HepG2 (cell line): ENCODE measurements around the gene PXT1. TPM values are rescaled to one million over a fixed set of nuclear protein-coding genes. Genes with fewer than 3 reads are reported as not detected.

Source experiments
- ARHGAP35 ChIP-seq: sonication (generic); formaldehyde crosslinking; IDR thresholded peaks from 2 replicates; pipeline ENCODE4 v1.9.0; 2022; ENCODE audit warnings: mild to moderate bottlenecking, inconsistent platforms, moderate library complexity, missing genetic modification reagents, borderline replicate concordance
- ASH2L ChIP-seq: fragments of 300-600, 200-600 bp; sonication (generic); IDR thresholded peaks from 2 replicates; pipeline ENCODE4 v1.7.0; 2017; ENCODE audit warnings: low read depth, mild to moderate bottlenecking, moderate library complexity, mixed read lengths, low read length; ENCODE audit not compliant: insufficient read length
- BCL6 ChIP-seq: IDR thresholded peaks from 2 replicates; pipeline ENCODE4 v1.6.1; 2016; ENCODE audit warnings: missing genetic modification reagents, missing compliant biosample characterization
- HNF4A ChIP-seq: sonication (generic); formaldehyde crosslinking; IDR thresholded peaks from 2 replicates; pipeline ENCODE4 v1.4.0; 2020; ENCODE audit warnings: missing genetic modification reagents
- KDM3A ChIP-seq: IDR thresholded peaks from 2 replicates; pipeline ENCODE4 v1.6.1; 2018; ENCODE audit warnings: low read depth, missing compliant biosample characterization
- KDM6A ChIP-seq: IDR thresholded peaks from 2 replicates; pipeline ENCODE4 v1.6.1; 2016; ENCODE audit warnings: low read depth
- MIXL1 ChIP-seq: IDR thresholded peaks from 2 replicates; pipeline ENCODE4 v1.6.1; 2016
- NFATC3 ChIP-seq: sonication (generic); formaldehyde crosslinking; IDR thresholded peaks from 2 replicates; pipeline ENCODE4 v1.5.1; 2020; ENCODE audit warnings: mild to moderate bottlenecking, missing genetic modification reagents
- SUZ12 ChIP-seq: fragments of 150-350 bp; IDR thresholded peaks from 2 replicates; pipeline ENCODE4 v1.6.1; 2014; ENCODE audit warnings: low read depth, low read length
- TP53 ChIP-seq: sonication (generic); formaldehyde crosslinking; conservative IDR thresholded peaks from 2 replicates; pipeline ENCODE4 v1.4.0; 2020; ENCODE audit warnings: missing genetic modification reagents
- ZFP91 ChIP-seq: sonication (generic); formaldehyde crosslinking; IDR thresholded peaks from 2 replicates; pipeline ENCODE4 v1.9.0; 2022; ENCODE audit warnings: missing genetic modification reagents, mild to moderate bottlenecking, borderline replicate concordance
- ZNF20 ChIP-seq: sonication (generic); formaldehyde crosslinking; IDR thresholded peaks from 2 replicates; pipeline ENCODE4 v1.4.0; 2020; ENCODE audit warnings: mild to moderate bottlenecking, moderate library complexity, missing genetic modification reagents
- ZNF34 ChIP-seq: sonication (generic); formaldehyde crosslinking; IDR thresholded peaks from 2 replicates; pipeline ENCODE4 v1.4.0; 2020; ENCODE audit warnings: mild to moderate bottlenecking, missing genetic modification reagents, borderline replicate concordance
- ZNF530 ChIP-seq: sonication (generic); formaldehyde crosslinking; IDR thresholded peaks from 2 replicates; pipeline ENCODE4 v1.5.0; 2020; ENCODE audit warnings: low read depth, mild to moderate bottlenecking, missing genetic modification reagents
- ZNF552 ChIP-seq: sonication (generic); formaldehyde crosslinking; IDR thresholded peaks from 2 replicates; pipeline ENCODE4 v1.9.0; 2022; ENCODE audit warnings: missing genetic modification reagents, mild to moderate bottlenecking, borderline replicate concordance
- ZNF570 ChIP-seq: sonication (generic); formaldehyde crosslinking; IDR thresholded peaks from 2 replicates; pipeline ENCODE4 v1.4.0; 2020; ENCODE audit warnings: mild to moderate bottlenecking, missing genetic modification reagents, borderline replicate concordance
- ZNF572 ChIP-seq: sonication (generic); formaldehyde crosslinking; IDR thresholded peaks from 2 replicates; pipeline ENCODE4 v1.5.1; 2020; ENCODE audit warnings: mild to moderate bottlenecking, missing genetic modification reagents
- ZNF646 ChIP-seq: sonication (generic); formaldehyde crosslinking; IDR thresholded peaks from 2 replicates; pipeline ENCODE4 v1.9.0; 2021; ENCODE audit warnings: mild to moderate bottlenecking, missing genetic modification reagents
- ZNF747 ChIP-seq: sonication (generic); formaldehyde crosslinking; IDR thresholded peaks from 2 replicates; pipeline ENCODE4 v1.8.1; 2023; ENCODE audit warnings: missing genetic modification reagents, mild to moderate bottlenecking, borderline replicate concordance
- ZNF792 ChIP-seq: IDR thresholded peaks from 2 replicates; pipeline ENCODE4 v1.6.1; 2016
- polyA plus RNA-seq, 8 experiments: library from polyadenylated mRNA; depleted of rRNA in 3 of 8; stranded (reverse) in 7 of 8; unstranded in 1 of 8; fragments of >200 nt; fragmentation: Illumina TruSeq in 4 of 8; extraction: Trizol in 4 of 8; gene quantifications; 2 replicates each; pipeline versions ENCODE4 v1.2.1 to v1.2.3, GENCODE V29; 2011 to 2016; ENCODE audit warnings: low read depth in 4 of 8, missing spikeins in 1 of 8, mixed read lengths in 1 of 8; ENCODE audit not compliant: insufficient read depth in 1 of 8
- total RNA-seq, 5 experiments: library from RNA; depleted of rRNA; stranded (reverse); fragments of >200 nt; fragmentation: Illumina TruSeq; extraction: Trizol; gene quantifications; 2 replicates each; pipeline ENCODE4 v1.2.3, GENCODE V29; 2016; ENCODE audit warnings: low read depth in 1 of 5

Gene PXT1
- total and polyA plus RNA-seq, 2 of the 13 experiments (the other 11 are each of a cell fraction or from before 2014, with no cell fraction given) = 0.04 TPM; not detected in 1

- TF ChIP-seq HNF4A (no peak), TP53 (no peak), ZNF530 (CRISPR knock-in tag) (no peak), ZNF572 (CRISPR knock-in tag) (no peak), MIXL1 (CRISPR knock-in tag) (0 out of 2 replicates have a peak, but pooled peaks have one; percentile 48), SUZ12 (no peak), ZNF646 (CRISPR knock-in tag) (no peak), ZFP91 (CRISPR knock-in tag) (no peak), BCL6 (CRISPR knock-in tag) (peak; percentile 58), ZNF34 (CRISPR knock-in tag) (0 out of 2 replicates have a peak, but pooled peaks have one; percentile 46), NFATC3 (CRISPR knock-in tag) (no peak), ZNF20 (no peak), ZNF552 (no peak), ZNF792 (CRISPR knock-in tag) (peak; percentile 36; the same call in 1 of the 2 replicates), ASH2L (no peak), ARHGAP35 (CRISPR knock-in tag) (no peak), KDM6A (CRISPR knock-in tag) (no peak), ZNF747 (CRISPR knock-in tag) (no peak), KDM3A (no peak), ZNF570 (CRISPR knock-in tag) (no peak)
Measured at GRCh38 chr6:36441307-36441894, 1.3 kb downstream of the PXT1 start (continued).
